AG04449 (cell line): ENCODE measurements around the gene GJD2.

ENCODE experiments used
- CTCF ChIA-PET: fragments of 350-600 bp; formaldehyde crosslinking; extraction: SDS; loops from one replicate; lab custom pipeline; 2021; ENCODE audit warnings: antibody characterized with exemption; lab: Yijun Ruan, JAX
- POLR2A ChIA-PET: fragments of 400-600, 350-600 bp; formaldehyde crosslinking; extraction: SDS; loops from one replicate; lab custom pipeline; 2020; ENCODE audit warnings: antibody characterized with exemption, inconsistent platforms; lab: Yijun Ruan, JAX
- DNase-seq: peaks from one replicate; pipeline ENCODE4 v3.0.0-alpha.2; 2010; ENCODE audit warnings: low read depth, low spot score
- H3K4me3 ChIP-seq: 2 replicates; pipeline ENCODE4 v1.5.1; 2011; ENCODE audit warnings: low read depth, mild to moderate bottlenecking, control low read depth, low read length
- TF ChIP-seq, protein P1 (sequence below): IDR thresholded peaks from one replicate; pipeline ENCODE4 v1.5.1; 2011; ENCODE audit warnings: mild to moderate bottlenecking, moderate library complexity, low read length, control low read depth, inconsistent platforms; ENCODE audit not compliant: insufficient read depth; ENCODE audit errors: missing control alignments

Gene GJD2

GRCh38 chr15:34790121-34790520 lies 35.3 kb upstream of the GJD2 start:
- DNase-seq = no peak
- TF ChIP-seq, protein P1, sequence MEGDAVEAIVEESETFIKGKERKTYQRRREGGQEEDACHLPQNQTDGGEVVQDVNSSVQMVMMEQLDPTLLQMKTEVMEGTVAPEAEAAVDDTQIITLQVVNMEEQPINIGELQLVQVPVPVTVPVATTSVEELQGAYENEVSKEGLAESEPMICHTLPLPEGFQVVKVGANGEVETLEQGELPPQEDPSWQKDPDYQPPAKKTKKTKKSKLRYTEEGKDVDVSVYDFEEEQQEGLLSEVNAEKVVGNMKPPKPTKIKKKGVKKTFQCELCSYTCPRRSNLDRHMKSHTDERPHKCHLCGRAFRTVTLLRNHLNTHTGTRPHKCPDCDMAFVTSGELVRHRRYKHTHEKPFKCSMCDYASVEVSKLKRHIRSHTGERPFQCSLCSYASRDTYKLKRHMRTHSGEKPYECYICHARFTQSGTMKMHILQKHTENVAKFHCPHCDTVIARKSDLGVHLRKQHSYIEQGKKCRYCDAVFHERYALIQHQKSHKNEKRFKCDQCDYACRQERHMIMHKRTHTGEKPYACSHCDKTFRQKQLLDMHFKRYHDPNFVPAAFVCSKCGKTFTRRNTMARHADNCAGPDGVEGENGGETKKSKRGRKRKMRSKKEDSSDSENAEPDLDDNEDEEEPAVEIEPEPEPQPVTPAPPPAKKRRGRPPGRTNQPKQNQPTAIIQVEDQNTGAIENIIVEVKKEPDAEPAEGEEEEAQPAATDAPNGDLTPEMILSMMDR = no peak
- H3K4me3 ChIP-seq = no peak overlapping the region
- ChIA-PET POLR2A (no interaction called here), CTCF (no interaction called here)

DNA sequence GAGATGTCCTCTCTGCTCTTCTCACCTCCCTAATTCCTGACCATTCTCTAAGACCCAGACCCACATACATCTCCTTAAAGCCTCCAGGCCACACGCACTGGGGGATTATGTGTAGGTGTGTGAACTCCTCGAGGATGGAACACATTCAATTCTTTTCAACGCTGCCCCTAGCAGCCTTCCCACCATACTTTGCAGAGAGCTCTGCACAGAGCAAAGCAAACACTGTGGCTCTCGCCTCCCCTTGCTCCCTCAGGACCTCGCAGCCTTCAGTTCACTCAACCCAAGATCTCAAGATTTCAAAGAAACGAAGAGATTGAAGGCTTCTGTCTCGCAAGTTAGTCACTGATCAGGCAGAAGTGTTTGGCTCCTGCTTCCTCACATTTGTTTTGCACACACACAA lies 34.5 kb upstream of the GJD2 start:
- POLR2A ChIA-PET = no interaction called here
- DNase-seq = no peak

DNA sequence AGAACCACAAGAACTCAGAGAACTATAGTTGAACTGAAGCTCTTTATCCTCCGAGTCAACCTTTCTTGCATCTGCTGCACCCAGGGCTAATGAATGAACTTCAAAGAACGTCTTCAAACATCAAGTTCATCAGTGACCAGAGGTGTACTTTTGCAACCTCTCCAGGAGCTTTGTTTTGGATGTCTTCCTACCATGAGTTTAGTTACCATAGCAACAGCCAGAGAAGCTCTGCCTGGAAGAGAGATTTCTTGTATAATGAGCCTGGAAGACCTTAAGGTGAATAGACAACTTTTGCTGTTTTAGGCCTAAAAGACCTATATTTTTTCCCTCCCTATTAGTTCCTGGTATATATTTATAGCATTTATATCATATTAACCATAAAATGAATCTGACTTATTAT lies 31.4 kb upstream of the GJD2 start:
- no peak for DNase-seq
- TF ChIP-seq, protein P1 = no peak
- H3K4me3 ChIP-seq = no peak overlapping the region
- ChIA-PET POLR2A (no interaction called here), CTCF (no interaction called here)

More for the DNA sequence above, 34.5 kb upstream of the GJD2 start:
- CTCF ChIA-PET = no interaction called here
- H3K4me3 ChIP-seq = no peak overlapping the region
- TF ChIP-seq, protein P1 = no peak

- TF ChIP-seq, protein P1 = no peak
- ChIA-PET POLR2A (no interaction called here), CTCF (interaction anchor here (1.1 kb wide), 1 partner anchor 76 kb away, joined by 5 read pairs; no protein-coding TSS in a partner anchor)
- no peak for DNase-seq
- H3K4me3 ChIP-seq = no peak overlapping the region
Measured at GRCh38 chr15:34783991-34784390, 29.2 kb upstream of the GJD2 start.

DNA sequence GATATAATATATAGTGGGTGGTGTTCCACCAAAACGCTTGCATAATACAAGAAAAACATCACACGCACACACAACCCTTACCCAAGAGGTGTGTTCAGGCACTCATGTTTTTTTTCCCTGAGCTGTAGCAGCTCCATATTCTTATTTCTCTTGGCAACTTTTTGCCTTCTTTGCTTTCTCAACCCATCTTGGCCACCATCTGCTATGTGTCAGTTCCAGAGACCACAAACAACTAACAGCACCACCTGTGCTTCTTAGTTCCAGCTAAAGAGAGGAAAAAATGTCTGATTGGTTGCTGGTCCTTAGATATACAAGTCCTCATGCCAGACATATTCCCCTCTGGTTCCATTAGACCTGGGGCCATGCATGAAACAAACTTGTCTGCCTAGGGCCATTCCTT lies 28.6 kb upstream of the GJD2 start:
- no peak for DNase-seq
- CTCF ChIA-PET = no interaction called here
- POLR2A ChIA-PET = no interaction called here
- TF ChIP-seq, protein P1 = no peak
- H3K4me3 ChIP-seq = no peak overlapping the region

DNA sequence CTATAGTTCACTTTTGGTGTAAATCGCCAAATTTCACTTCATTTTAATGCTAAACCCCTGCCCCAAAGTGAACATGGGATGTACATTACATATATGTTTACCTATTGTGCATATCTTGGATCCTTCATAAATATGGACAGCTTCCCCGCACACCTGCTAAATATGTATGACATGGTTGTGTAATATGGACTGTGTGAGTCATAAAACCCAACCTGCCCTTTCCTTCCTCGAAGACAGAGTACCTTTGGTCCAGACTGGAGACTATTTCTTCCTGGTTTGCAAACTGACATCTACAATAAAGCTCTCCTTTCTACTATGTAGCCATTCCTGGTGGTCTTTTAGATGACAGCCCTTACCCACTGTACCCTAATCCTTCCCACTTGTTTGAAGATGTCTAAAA lies 28.1 kb upstream of the GJD2 start:
- POLR2A ChIA-PET = no interaction called here
- CTCF ChIA-PET = no interaction called here
- TF ChIP-seq, protein P1 = no peak
- no peak overlapping the region for H3K4me3 ChIP-seq
- DNase-seq = no peak
